ENCODE results near the gene LTN1. TPM values are rescaled to one million over a fixed set of nuclear protein-coding genes. Genes with fewer than 3 reads are reported as not detected.

The LTN1 gene
- total RNA-seq, 1 donor = 10.5 TPM

GRCh38 chr21:28885853-28886177 is 106.9 kb downstream of the LTN1 start:
- DNase-seq (ENCODE audit: low read depth in 2 of 3, low spot score in 2 of 3) = no peak

- DNase-seq (ENCODE audit: low read depth in 2 of 3, low spot score in 2 of 3) = peak; percentile 92 to 96 (median 96)
These were observed 107.5 kb downstream of the LTN1 start for GRCh38 chr21:28884976-28885852.

- peak in 1 of 3 donors; percentile 67 for DNase-seq (ENCODE audit: low read depth in 2 of 3, low spot score in 2 of 3)
These were observed 108.2 kb downstream of the LTN1 start for GRCh38 chr21:28884481-28884880.

- DNase-seq (ENCODE audit: low read depth in 2 of 3, low spot score in 2 of 3) = no peak
These were observed 108.7 kb downstream of the LTN1 start for GRCh38 chr21:28883931-28884330.

GRCh38 chr21:28882345-28882744 is 110.3 kb downstream of the LTN1 start:
- no peak for DNase-seq (ENCODE audit: low read depth in 2 of 3, low spot score in 2 of 3)

Other genes starting within 250 kb of the LTN1 start
- gene RWDD2B, start 26.5 kb upstream of the LTN1 start, total RNA-seq = 4.3 TPM
- 6.7 TPM for gene USP16, start 31.8 kb upstream of the LTN1 start, total RNA-seq
- gene CCT8, start 80.8 kb upstream of the LTN1 start, total RNA-seq = 109 TPM
- gene MAP3K7CL, start 137.8 kb upstream of the LTN1 start, total RNA-seq = 4.3 TPM